HG03354 (cell line): ENCODE results near the gene PODXL.
A peak's percentile ranks its signal among the peaks of the same experiment; 100 is the strongest.

Experiments used
- ATAC-seq: cut with Tn5 transposase; IDR thresholded peaks from one replicate; pipeline ENCODE4 v1.9.1; 2021; ENCODE audit warnings: mild to moderate bottlenecking; ENCODE audit not compliant: unreplicated experiment, poor library complexity, severe bottlenecking

The PODXL gene

GRCh38 chr7:131499801-131500200 lies 56.6 kb downstream of the PODXL start:
- no peak for ATAC-seq

DNA sequence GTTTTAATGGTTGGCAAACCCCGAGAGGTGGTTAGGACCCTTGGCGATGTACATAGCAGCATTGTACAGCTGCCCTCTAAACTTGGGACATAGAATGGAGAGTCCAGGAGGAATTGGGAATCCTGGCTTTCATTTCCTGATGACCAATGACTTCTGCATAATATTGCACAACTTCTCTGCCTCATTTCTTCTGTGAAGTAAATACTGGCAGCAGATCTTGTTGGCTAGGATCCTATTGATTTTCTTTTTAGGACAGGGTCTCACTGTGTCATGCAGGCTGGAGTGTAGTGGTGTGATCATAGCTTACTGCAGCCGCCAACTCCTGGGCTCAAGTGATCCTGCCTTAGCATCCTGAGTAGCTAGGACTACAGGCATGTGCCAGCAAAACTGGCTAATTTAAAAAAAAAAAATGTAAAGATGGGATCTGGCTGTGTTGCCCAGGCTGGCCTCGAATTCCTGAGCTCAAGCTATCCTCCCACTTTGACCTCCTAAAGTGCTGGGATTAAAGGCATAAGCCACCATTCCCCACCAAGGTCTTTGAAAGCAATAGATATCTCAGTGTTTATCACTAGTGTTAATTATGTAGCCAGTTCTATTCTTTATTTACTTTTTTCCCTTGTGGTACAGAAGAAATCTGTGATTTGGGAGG lies 58.1 kb downstream of the PODXL start:
- no peak for ATAC-seq

DNA sequence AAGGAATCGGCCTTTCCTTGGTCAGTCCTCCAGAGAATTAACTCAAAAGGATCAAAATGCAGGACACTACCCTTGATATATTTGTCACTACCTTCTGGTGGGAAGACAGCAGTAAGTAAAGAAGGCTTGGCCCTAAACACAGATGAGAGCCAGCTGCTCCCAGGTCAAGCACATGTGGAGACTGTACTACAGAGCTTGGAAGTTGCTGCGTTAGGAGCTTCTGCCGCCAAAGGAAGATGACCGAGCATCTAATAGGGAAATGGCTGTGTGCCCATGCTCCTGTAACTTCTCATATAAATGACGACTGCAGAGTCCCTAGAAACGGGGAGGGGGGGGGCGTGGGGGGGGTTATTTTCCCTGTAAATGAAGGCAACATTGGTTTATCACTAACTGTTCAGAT lies 59.0 kb downstream of the PODXL start:
- no peak for ATAC-seq

GRCh38 chr7:131495669-131496498 lies 60.5 kb downstream of the PODXL start:
- ATAC-seq: no peak

DNA sequence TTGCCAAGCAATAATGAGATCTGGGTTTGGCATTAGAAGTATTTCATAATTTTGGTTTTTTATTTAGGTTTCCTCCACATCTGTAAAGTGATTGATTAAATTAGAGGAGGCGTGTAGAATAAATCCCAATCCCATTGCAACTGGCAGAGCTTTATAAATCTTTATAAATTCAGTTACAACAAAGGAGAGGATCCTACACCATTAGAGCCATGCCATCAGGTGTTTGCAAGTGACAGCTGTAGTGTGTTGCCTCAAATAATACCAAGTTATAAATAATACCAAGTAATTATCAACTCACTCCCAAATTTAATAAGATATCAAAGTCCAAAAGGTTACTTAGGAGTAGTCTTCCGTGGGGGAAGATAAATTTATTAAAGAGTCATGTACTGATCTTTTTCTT lies 62.2 kb downstream of the PODXL start:
- no peak for ATAC-seq

- no peak for ATAC-seq
These were observed 62.8 kb downstream of the PODXL start for GRCh38 chr7:131493581-131493980.

DNA sequence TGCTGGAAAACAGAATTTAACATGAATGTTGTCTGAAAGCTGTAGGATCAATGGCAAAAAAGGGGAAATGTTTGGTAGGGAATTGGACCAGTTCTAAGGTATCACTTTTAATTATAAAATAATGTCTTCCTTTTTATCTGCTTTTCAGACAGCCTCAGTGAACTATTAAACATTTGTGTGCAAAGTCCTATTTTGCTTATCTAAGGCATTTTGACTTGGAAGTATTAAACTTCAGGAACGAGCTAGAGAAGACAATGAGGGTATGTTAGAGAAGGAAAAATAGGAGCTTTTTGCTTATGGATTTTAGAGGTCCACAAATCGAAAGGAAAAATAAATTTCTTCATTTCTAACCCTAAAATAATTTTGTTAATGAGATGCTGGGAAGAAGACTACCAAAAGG lies 63.3 kb downstream of the PODXL start:
- ATAC-seq: no peak

- ATAC-seq: no peak
These were observed 66.5 kb downstream of the PODXL start for GRCh38 chr7:131489881-131490280.

- ATAC-seq: no peak
These were observed 67.2 kb downstream of the PODXL start for GRCh38 chr7:131489196-131489595.

GRCh38 chr7:131488361-131488760 lies 68.1 kb downstream of the PODXL start:
- ATAC-seq: no peak

DNA sequence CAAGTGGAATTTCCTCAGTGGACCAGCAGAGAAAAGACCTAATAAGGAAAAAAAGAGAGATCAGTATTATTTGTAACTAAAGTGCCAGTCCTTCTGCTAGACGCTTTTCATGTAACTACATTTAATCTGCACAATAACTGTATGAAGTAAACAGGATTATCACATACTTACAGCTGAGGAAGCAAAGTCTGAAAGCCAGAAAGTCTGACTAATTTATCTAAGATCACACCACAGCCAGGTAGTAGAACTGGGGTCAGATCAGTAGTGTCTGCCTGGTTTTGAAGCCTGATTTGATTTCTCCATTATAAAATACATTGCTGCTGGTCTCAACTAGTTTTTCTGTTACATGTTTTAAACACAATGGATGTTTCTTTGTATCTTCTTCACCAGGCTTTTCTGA lies 69.2 kb downstream of the PODXL start:
- ATAC-seq: no peak

- ATAC-seq: no peak
These were observed 70.1 kb downstream of the PODXL start for GRCh38 chr7:131486346-131486745.

DNA sequence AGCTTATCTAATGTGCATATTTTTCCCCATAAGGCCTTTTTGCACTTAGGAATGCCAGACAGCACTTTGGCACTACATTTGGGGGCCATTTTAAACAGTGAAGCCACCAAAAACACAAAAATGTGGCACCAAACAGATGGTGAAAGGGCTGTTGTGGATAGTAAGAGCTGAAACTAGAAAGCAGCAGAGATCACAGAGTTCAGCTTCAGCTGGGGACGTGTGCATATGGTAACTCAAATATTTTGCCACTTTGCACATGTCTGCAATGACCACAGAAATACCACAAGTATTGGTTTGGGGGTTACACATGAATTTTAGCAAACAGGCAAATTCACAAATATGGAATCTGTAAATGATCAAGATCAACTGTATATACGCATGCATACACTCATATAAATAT lies 72.8 kb downstream of the PODXL start:
- ATAC-seq: peak; percentile 59

DNA sequence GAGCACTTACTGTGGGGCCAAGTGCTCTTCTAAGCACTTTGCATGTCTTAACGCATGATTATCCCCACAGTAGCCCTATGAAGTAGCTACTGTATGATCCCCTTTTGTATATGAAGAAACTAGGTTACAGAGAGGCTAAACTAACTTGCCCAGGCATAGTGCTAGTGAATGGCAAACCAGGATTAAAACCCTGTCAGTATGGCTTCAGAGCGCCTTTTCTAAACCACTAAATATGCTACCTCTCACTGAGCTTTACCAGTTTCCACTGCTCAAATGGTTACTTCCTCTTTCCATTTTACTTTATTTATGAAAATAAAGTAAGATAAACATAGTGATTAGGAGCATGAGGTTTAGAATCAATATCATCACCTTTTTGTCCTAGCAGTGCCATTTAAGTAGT lies 73.6 kb downstream of the PODXL start:
- ATAC-seq: peak; percentile 58

GRCh38 chr7:131480384-131481315 lies 75.8 kb downstream of the PODXL start:
- no peak for ATAC-seq

- no peak for ATAC-seq
These were observed 79.7 kb downstream of the PODXL start for GRCh38 chr7:131476740-131477139.

DNA sequence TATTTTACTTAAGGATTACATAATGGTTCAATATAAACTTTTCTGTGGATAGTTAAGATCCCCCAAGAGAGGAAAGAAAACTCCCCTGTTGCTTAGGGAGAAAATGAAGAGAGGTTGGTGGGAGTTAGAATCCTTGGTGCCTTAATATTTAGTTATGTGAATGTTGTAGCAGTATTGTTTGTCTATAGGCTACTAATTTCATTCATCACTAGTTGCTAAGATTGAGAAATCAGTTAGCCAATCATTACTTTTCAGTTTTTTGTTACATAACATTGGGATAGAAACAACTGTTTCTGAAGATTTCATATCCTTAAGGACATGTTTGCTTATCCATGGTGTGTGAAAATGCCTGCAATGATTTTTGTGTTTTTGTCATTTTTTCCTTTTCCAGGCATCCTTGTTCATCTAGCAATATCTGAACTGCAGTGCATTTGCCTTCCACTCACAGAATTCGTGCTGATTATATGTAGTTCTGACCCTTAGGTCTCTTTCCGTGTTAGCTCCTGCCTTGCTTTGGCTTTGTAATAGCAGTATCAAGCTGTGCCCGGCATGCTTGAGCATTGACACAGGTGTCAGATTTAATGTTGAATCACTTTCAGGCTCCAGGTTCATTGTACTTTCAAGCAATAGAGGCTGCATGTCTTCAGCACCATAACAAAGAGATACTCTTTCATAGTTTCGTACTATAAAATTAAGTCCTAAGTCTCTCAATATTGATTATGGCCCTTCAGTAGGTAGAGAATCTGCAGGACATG lies 85.0 kb downstream of the PODXL start:
- no peak for ATAC-seq

- no peak for ATAC-seq
These were observed 88.6 kb downstream of the PODXL start for GRCh38 chr7:131467788-131468187.

GRCh38 chr7:131466735-131467365 lies 89.6 kb downstream of the PODXL start:
- no peak for ATAC-seq
